HG03432 (cell line): ENCODE data around the gene TEX261.
"Not testable (repeated sequence)": the region's sequence is repeated elsewhere in the genome, so short reads cannot be mapped to it uniquely, and the experiment has no call there.

Experiments
- ATAC-seq: cut with Tn5 transposase; IDR thresholded peaks from one replicate; pipeline ENCODE4 v1.9.1; 2021; ENCODE audit warnings: mild to moderate bottlenecking, moderate library complexity; ENCODE audit not compliant: unreplicated experiment

TEX261 gene

DNA sequence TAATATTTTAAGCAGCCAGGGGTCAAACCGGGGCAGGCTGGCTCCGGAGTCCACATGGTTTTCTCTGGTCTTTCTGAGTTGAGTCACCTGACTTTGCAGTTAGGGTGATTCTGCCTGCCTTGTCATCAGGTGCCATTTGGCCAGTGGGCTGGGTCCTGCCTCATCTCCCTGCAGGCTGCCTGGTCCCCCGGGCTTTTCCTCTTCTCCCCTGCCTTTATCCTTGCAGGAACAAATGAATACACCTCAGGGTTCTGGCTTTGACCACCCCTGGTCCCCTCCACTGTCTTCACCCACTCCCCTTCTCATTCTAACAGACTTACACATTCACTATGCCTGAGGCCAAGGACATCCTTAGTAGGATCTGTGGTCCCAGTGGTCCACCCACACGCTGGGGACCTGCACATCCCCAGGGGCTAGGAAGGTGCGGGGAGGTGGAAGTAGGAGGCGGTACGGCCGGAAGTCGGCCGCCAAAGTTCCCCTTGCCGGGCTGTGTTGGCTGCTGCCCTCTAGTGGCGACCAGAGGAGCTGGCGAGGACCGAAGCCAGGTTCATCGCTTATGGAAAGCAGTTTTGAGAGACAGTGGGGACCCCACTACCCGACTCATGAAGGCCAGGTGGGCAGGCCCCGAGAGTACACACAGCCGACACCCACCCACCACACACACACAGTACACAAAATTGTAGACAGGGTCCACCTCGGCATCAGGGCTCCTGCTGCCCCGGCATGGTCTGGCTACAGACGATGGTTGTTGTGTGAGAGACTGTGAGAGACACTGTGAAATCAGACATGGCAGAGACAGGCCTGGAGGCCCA, 6.3 kb upstream of the TEX261 start:
- peak; percentile 97 for ATAC-seq

DNA sequence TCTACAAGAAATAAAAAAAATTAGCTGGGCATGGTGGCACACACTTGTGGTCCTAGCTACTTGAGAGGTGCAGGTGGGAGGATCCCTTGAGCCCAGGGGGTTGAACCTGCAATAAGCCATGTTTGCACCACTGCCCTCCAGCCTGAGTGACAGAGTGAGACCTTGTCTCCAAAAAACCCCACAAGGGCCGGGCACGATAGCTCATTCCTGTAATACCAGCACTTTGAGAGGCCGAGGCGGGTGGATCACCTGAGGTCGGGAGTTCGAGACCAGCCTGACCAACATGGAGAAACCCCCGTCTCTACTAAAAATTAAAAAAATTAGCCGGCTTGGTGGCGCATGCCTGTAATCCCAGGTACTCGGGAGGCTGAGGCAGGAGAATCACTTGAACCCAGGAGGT, 5.3 kb upstream of the TEX261 start:
- not testable (repeated sequence) for ATAC-seq

DNA sequence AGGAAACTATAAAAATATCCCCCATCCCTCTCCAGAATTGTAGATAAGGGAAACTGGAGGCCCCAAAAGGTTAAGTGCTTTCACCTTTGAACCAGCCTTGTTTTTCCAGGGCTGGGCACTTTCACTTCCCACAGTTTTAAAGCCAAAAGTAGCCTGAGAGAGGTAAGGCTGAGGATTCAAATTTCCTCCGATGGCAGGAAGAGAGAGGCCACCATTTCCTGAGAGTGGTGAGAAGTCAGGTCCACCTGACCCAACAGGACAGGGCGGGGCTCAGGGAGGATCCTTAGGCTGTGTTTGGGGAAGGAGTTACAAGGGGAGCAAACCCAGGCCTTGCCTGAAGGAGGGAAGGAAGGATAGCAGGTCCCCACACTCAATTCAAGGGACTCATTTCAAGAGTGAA, 4.7 kb upstream of the TEX261 start:
- ATAC-seq = no peak

DNA sequence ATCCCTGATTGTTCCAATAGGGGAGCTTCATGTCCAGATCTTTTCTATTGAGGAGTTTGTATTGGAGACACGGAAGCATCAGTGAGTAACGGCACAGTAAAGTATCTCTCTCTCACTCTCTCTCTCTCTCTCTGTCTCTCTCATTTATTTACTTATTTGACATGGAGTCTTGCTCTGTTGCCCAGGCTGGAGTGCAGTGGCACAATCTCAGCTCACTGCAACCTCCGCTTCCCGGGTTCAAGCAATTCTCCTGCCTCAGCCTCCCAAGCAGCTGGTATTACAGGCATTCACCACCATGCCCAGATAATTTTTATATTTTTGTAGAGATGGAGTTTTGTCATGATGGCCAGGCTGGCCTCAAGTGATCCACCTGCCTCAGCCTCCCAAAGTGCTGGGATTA, 4.2 kb upstream of the TEX261 start:
- not testable (repeated sequence) for ATAC-seq

DNA sequence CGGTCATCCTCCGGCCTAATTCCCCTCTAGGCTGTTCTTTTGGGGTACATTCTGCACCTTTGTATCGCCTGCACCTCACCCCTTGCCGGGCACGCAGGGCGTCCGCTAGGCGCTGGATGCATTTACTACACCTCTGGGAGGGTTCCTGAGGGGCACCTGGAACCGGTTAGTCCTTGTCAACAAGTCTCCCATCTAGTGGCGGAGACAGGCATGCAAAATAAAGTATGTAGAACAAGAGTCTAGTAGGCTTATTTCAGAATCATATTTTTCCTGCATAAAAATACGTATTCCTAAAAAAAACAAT, 705 bp upstream of the TEX261 start:
- peak; percentile 45 for ATAC-seq

DNA sequence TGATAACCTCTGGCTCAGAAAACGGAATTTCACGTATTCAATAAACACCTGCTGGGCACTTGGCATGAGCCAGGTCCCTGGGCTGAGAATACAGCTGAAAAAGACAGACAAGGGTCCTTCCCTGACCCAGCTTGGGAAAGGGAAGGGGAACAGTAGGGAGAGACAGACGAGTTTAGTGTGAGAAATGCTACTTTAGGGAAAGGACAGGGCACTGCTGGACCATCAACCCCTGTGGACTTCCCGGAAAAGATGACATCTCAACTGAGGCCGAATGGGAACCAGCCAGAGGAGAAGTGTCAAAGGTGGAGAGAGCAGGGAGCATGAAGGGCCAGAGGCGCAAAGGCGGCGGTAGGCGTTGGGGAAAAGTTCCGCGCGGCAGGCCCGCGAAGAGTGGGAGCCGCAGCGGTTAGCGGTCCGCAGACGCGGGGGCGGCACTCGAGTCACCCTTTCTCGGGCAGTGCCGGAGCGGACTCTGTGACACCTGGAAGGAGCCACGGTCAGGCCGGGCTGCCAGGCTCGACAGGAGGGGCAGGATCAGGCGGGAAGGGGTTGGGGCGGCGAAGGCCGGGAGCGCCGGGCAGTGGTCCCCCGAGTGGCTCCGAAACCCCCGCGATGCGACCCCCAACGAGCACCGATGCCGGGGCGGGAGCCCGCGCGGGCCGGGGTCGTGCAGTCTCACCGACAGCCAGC, 519 bp downstream of the TEX261 start:
- ATAC-seq = peak; percentile 33

DNA sequence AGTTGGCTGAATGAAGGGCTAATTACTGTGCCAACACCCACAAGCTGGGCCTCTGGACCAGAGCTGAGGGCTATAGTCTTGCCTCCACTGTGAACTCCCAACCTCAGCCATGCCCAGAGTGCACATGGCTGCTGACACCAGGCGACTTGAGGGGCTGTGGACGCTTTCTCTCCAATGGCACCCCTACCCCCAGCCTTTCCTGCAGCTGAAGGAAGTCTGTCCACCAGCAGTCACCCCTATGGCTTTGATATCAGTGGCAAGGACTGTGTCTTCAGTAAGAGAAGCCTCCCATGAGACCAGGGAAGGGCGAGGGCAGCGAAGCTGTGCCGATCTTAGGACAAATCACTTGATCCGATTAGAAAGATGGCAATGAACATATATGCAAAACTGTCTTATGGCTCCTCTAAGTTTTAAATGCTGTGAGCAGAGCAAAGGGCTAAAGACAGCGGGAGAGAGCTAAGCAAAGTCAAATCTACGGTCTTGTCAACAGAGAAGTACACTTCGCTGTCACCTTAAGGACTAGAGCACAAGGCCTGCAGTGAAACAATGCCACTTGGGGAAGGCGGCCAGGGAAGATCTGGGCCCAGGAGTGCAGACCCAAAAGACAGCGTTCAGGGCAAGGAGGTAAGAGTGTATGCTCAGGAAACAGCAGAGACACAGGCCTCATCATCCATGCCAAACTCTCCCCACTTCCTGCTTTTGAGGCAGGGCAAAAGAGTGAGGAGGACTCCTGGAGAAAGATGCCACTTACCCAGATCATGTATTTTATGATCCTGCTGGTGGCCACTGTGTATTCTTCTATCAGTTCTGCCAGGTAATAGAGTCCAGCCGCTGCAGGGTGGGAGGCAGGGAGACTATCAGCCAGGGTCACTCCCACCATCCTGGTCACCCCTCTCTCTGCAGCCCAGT, 1.5 kb downstream of the TEX261 start:
- ATAC-seq = no peak

DNA sequence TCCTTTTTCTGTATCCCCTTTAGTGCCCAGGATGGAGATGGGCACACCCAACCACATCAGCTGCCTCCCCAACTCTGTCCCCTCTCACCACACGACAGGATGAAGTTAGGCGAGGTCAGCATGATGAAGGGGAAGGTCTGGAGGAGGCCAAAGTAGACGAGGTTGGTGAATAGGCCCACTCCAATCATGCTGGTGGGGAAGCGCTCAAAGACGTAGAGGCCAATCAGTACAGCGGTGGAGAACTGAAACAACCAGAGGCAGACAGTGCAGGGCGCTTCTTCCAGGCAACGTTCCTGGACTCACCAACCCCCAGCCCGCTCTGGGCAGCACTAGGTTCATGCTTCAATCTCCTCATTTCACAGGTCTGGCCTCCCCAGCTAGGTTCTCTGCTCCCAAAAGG, 2.9 kb downstream of the TEX261 start:
- ATAC-seq = no peak

DNA sequence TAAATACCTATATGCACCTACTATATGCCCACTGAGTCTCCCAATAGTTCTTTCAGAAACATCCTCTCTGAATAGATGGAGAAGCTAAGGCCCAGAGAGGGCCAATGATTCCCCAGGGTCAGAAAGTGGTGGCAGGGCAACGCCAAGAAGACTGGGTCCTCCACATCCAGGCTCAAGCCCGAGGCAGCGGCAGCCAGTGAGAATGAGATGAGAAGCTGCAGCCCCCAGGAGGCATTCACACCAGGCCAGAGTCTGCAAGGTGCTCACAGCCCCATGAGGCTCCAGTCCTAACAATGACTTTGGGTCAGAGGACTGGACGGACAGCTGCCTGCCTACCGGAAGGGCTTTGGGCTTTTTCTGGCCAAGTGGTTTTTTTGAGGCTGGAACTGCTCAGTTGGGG, 3.5 kb downstream of the TEX261 start:
- no peak for ATAC-seq

DNA sequence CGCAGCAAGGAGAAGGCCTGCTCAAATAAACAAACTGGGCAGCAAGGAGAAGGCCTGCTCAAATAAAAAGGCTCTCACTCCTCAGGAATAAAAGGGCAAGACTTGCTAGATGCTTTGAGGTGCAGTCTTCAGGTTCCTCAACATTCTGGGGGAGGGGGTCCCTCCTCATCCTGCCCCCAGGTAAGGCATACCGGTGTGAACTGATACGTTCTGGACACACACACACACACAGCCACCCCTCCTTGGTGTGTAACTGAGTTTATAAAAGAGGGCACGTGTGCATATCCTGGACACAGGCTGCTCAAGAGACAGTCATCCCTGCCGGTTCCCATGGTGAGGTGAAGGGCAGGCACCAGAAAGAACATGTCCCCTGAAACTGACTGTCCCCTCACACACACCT, 4.5 kb downstream of the TEX261 start:
- ATAC-seq = no peak

DNA sequence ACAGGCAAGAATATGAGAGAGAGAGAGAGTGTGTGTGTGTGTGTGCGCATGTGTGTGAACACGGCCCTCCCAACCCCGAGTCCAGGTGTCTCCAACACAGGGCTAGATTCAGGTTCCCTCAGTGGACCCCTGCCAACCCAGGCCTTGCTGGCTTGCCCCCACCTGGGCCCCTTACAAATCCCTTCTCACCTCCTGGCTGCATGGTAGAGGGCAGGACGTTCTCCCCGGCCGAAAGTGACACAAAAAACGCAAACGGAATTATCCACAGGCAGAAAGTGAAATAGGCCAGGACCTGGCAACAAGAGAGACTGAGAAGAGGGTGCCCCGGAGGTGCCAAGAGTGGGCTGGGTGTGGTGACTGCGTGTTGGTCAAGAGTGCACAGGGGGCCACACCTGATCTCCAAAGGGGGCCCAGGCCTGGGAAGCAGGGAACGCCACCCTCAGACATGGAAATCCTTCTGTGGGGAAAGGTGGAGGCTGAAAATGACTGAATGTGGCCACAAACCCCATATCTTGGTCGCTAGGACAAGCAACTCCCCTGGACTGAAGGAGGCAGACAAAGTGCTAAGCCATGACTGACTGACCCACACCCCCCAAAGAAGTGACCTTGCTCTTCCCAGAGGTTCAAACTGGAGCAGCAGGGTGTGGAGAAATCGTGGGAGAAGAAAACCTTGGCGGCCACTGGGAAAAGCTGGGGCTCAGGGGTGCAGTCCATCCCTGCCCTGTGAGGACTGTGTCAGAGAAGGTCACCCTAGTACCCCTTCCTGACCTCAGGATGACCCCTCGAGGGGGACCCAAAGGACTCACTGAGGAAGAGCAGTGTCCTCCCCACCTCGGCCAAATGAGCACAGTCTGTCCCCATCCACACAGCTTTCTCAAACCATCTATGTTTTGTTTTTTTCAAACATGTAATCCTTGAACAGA, 5.7 kb downstream of the TEX261 start:
- ATAC-seq = no peak

DNA sequence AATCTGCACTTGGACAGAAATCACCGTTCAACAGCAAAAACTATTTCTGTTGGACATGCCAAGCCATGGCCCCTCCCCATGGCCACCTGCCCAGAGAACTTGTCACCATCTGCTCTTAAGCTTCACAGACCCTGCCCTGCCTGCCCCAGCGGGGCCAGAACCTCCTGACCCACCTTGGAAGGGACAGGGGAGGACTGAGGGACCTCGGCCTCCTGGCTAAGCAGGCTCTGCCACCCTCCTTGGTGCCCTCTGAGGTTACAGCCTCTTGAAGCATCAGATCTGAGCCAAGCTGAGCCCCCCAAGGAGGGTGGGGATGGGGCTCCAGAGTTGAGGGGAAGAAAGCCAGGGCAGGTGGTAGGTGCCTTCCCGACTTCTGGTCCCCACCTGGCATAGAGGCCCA, 6.5 kb downstream of the TEX261 start:
- ATAC-seq = no peak

DNA sequence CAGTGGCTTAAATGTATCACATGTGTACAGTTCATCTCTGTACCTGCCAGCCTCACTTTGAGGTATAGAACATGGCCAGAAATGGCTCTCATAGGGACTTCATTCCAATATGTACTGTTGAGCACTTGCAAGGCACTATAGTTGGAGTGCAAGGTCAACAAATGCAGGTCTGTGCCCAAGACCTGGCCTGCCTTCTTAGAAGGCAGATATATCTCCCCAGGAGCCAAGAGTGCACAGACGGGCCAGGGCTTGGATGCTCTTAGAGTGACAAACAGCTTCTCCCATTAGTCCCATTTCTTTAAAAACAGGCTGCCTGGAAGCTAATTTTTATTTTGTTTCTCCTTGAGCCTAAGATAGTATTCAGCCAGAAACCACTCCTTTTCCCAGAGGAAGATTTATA, 7.3 kb downstream of the TEX261 start:
- ATAC-seq = no peak

DNA sequence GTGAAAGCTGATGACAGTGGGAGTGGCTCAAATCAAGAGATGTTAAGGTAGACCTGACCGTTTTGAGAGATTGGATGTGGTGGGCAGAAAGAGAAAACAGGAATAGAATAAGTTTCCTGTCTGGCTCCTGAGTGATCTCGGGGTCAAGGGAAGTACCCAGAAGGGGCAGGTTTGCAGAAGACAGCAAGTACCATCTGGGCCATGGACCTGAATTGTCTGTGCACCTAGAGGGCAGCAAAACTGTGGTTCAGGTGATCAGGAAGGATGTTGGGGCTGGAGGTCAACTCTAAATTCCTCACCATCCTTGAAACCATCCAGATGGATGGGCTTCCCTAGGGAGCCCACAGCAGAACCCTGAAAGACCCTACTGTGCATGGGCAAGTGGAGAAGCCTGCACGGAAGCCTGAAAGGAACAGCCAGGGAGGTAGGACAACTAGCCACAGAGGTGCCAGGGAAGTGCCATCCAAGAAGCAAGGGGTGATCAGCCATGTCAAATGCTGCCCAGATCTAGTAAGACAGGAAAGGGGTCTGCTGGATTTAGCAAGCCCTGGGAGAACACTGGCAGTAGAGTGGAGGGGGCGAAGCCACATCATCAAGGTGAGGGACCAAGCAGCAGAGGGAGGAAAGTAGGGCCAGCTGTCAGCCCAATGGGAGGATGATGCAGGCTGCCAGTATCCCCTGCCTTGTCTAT, 8.0 kb downstream of the TEX261 start:
- ATAC-seq = no peak

DNA sequence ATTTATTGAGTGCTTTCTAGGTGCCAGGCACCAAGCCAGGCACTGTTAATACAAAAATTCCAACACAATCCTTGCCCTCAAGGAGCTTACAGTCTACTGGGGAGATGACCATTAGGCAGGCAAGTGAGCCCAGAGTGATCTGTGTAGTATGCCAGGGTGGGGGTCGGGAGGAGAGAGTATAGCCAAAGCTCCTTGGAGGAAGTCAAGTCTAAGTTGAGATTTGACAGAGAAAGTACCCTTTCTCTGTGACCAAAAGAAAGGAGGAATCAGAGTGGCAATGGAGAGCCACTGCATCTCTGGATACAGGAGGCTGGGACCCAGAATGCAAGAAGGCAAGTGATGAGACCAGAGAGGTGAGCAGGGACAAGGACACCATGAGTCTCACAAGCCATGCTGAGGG, 8.7 kb downstream of the TEX261 start:
- ATAC-seq = no peak

DNA sequence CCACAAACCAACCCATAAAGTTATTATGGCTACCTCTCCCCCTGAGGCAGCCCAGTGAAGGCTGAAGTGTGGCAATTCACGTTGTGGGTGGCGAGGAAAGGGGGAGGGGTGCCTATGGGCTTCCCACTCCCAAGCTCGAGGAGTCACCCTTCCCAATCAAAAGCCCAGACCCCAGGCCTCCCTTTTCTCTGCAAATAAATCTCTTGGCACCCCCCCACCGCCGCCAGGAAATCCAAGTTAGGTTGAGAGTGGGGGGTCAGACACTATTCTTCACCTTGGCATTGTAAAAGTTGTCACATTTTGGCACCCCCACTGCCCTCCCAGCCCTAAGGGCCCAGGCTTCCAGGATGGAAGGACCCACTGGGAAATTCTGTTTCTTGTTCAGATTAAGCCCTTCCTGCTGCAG, 9.4 kb downstream of the TEX261 start:
- ATAC-seq = no peak

DNA sequence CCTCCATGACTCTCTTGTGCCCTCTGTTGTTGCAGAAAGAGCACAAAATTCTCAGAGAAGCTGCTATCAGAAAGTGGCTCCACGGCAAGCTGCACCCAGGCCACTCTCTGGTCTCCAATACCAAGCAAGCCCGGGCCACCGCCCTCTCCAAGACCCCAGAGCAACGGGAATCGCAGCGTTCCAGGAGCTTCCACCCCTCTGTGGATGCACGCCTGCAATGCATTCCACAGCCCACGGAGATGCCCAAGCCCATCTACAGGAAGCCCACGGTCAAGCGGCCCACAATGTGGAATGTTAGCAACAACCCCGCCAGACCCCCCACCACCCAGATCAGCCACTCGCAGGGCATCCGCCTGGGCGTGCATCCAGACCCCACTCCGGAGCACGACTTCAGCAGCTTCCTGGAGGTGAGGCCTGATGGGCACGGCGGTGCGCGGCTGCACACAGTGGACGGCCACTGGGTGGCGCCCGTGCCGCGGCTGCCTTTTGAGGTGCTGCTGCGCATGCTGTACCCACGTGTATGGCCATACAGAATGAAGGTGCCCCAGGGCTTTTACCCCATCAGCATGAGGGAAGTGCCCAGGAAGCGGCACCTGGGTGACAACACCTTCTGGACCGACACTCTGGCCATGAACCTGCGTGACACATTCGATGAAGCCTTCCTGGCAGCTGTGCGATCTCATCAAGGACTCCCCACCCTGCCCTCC, 9.9 kb downstream of the TEX261 start:
- ATAC-seq = peak; percentile 96

DNA sequence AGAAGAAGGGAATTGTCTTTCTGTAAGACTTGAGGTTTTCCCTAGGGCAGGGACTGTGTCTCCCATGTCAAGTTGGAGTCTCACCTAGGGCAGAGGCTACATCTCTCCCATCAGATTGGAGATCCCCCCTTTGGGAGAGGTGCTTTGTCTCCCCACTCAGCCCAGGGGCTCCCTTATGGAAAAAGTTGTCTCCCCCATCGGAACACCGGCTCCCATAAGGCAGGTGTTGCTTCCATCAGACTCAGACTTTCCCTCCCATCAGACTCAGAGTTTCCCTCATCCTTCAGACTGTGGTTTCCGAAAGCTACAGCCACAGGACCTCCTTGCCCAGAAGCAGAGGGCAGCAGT, 10.5 kb downstream of the TEX261 start:
- ATAC-seq = no peak

DNA sequence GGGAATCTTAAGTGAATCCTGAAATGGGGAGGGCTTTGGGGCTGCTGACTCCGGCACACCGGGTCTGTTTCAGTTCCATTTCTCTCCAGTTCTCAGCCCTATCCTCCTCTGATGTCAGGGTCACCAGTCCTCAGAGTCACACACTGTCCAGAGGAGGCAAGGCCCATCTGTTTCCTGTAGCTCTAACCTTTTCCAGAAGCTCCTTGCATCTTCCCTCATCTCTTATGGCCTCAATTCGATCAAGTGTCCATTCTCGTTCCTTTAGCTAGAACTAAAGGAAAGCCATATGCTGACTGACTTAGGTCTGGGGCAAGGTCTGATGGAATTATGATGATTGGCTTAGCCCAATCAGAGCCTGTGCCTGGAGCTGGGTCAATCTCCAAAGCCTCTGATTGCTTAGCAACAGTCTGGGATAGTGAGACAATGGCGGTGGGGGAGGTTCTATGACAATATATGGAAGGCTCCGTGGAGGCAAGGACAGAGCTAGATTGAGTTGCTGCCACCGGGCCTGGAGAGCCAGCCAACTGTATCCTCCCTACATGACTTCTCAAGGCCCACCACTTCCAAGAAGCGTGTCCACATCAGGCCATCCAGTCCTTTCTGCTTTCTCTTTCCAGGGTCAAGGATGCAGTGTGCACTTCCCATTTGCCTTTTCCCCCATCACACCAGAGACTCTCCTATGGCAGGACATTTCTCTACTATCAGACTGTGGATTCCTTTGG, 11.0 kb downstream of the TEX261 start:
- ATAC-seq = no peak
